ENCODE measurements around the gene COL6A3.

The COL6A3 gene

GRCh38 chr2:237390235-237390634, 23.7 kb downstream of the COL6A3 start:
- Histone ChIP-seq H3K9me3 (ENCODE audit: control insufficient read depth, low read length) (no peaks in the 10 kb centered on the region), H3K4me1 (ENCODE audit: control insufficient read depth, insufficient read depth, low read length, poor library complexity, severe bottlenecking) (no peaks in the 10 kb centered on the region), H3K36me3 (ENCODE audit: control insufficient read depth, insufficient read depth, low read length) (no peaks in the 10 kb centered on the region), H3K4me3 (ENCODE audit: insufficient read depth, low read depth, low read length, poor library complexity, severe bottlenecking) (no peak overlapping the region), H3K27ac (ENCODE audit: insufficient read depth, low read length, poor library complexity, severe bottlenecking) (no peak overlapping the region), H3K27me3 (replicated peaks; ENCODE audit: control insufficient read depth, insufficient read depth, low read length, poor library complexity, severe bottlenecking) (no peaks in the 10 kb centered on the region)
- DNase-seq: no peak

DNA sequence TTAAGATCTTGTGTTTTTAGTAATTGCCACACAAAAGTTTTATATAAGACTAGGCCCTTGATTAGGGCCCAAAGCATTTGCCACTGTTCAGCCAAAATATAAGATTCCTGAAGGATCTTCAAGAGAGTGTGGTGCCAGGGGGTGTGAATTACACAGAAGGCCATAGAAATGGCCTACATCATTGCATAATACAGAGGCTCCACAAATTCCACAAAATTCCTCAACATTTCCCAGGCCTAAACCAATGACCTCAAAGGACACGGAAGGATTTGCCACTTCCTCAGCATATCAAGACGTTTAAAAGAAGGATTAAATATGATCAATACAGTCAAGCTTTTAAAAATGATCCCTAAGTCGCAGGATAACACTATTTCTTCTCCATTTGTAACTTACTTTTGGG, 24.1 kb downstream of the COL6A3 start:
- Histone ChIP-seq H3K36me3 (ENCODE audit: control insufficient read depth, insufficient read depth, low read length) (no peaks in the 10 kb centered on the region), H3K27me3 (replicated peaks; ENCODE audit: control insufficient read depth, insufficient read depth, low read length, poor library complexity, severe bottlenecking) (no peaks in the 10 kb centered on the region), H3K9me3 (ENCODE audit: control insufficient read depth, low read length) (no peaks in the 10 kb centered on the region)

DNA sequence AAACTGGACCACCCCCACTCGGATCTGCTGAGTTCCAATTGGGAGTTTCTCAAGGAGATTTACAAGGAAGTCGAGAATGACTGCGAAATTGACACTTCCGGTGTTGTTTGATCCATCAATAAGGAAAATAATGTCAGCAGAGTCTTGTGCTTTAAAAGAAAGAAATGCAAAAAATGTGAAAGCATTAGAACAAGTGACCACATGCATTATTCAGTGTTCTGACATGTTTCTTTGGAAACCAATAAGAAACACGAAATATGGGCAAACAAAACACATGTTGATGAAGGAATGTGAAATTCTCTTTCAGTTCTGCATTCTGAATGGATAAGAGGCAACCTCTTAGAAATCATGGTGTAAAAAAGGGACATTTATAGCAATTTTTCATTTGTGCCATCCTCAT, 25.9 kb downstream of the COL6A3 start:
- Histone ChIP-seq H3K27ac (ENCODE audit: insufficient read depth, low read length, poor library complexity, severe bottlenecking) (no peak overlapping the region), H3K27me3 (replicated peaks; ENCODE audit: control insufficient read depth, insufficient read depth, low read length, poor library complexity, severe bottlenecking) (no peaks in the 10 kb centered on the region), H3K4me3 (ENCODE audit: insufficient read depth, low read depth, low read length, poor library complexity, severe bottlenecking) (no peak overlapping the region), H3K36me3 (ENCODE audit: control insufficient read depth, insufficient read depth, low read length) (no peaks in the 10 kb centered on the region), H3K4me1 (ENCODE audit: control insufficient read depth, insufficient read depth, low read length, poor library complexity, severe bottlenecking) (no peaks in the 10 kb centered on the region), H3K9me3 (ENCODE audit: control insufficient read depth, low read length) (no peaks in the 10 kb centered on the region)
- no peak for DNase-seq

More for the DNA sequence above, 24.1 kb downstream of the COL6A3 start:
- Histone ChIP-seq H3K27ac (ENCODE audit: insufficient read depth, low read length, poor library complexity, severe bottlenecking) (no peak overlapping the region), H3K4me1 (ENCODE audit: control insufficient read depth, insufficient read depth, low read length, poor library complexity, severe bottlenecking) (no peaks in the 10 kb centered on the region), H3K4me3 (ENCODE audit: insufficient read depth, low read depth, low read length, poor library complexity, severe bottlenecking) (no peak overlapping the region)
- no peak for DNase-seq

DNA sequence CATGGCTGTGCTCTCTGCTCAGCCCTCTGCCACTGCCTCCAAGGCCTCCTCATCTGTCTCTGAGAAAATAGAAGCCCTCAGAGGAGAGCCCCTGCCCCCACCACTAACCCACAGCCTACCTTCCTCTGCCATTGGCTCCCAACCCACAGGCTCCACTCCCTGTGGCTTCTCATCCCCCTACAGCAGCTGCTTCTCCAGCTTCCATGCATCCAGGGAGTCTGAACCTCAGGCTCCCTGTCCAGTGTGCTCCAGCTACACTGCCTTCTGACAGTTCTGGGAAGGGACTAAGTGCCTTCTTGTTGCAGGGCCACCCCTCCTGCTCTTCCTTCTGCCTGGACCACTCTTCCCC, 29.3 kb downstream of the COL6A3 start:
- H3K9me3 ChIP-seq (ENCODE audit: control insufficient read depth, low read length): no peaks in the 10 kb centered on the region
- no peak overlapping the region for H3K27ac ChIP-seq (ENCODE audit: insufficient read depth, low read length, poor library complexity, severe bottlenecking)
- no peak overlapping the region for H3K4me3 ChIP-seq (ENCODE audit: insufficient read depth, low read depth, low read length, poor library complexity, severe bottlenecking)
- DNase-seq: no peak
- no peaks in the 10 kb centered on the region for H3K36me3 ChIP-seq (ENCODE audit: control insufficient read depth, insufficient read depth, low read length)
- no peaks in the 10 kb centered on the region for H3K4me1 ChIP-seq (ENCODE audit: control insufficient read depth, insufficient read depth, low read length, poor library complexity, severe bottlenecking)
- H3K27me3 ChIP-seq (replicated peaks; ENCODE audit: control insufficient read depth, insufficient read depth, low read length, poor library complexity, severe bottlenecking): no peaks in the 10 kb centered on the region

DNA sequence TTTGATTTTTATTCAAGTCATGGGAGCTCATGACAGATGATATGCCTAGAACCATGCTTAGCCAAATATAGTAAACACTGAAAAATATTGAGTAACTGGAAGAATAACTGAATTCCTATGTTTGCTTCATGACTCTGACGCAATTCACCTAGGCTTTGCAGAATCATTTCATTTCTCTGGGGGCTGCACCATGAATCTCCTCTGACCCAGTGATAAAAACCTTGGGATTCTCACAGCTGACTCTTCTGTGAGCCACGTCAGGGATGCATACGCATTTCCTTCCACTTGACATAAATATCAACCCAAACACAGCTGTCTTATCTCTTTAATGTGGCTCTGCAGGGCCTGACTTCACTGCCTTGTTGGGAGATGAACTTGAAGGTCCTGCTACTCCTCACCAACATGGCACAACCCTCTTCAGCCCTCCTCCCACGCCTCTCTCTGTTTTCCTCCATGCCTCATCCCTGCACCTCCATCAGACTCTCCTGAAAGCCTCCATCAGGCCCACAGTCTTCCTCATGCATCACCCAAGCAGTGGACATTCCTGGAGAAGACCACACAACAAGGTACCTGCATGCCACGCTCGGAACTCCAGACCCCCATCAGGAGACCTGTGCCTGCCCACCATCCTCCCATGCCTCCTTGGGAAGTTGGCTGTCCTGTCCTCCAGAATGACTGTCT, 29.8 kb downstream of the COL6A3 start:
- no peaks in the 10 kb centered on the region for H3K4me1 ChIP-seq (ENCODE audit: control insufficient read depth, insufficient read depth, low read length, poor library complexity, severe bottlenecking)
- no peak overlapping the region for H3K4me3 ChIP-seq (ENCODE audit: insufficient read depth, low read depth, low read length, poor library complexity, severe bottlenecking)
- DNase-seq: no peak
- no peaks in the 10 kb centered on the region for H3K9me3 ChIP-seq (ENCODE audit: control insufficient read depth, low read length)
- H3K27me3 ChIP-seq (replicated peaks; ENCODE audit: control insufficient read depth, insufficient read depth, low read length, poor library complexity, severe bottlenecking): no peaks in the 10 kb centered on the region
- H3K27ac ChIP-seq (ENCODE audit: insufficient read depth, low read length, poor library complexity, severe bottlenecking): no peak overlapping the region
- no peaks in the 10 kb centered on the region for H3K36me3 ChIP-seq (ENCODE audit: control insufficient read depth, insufficient read depth, low read length)

GRCh38 chr2:237380768-237381167, 33.2 kb downstream of the COL6A3 start:
- Histone ChIP-seq H3K36me3 (ENCODE audit: control insufficient read depth, insufficient read depth, low read length) (no peaks in the 10 kb centered on the region), H3K4me1 (ENCODE audit: control insufficient read depth, insufficient read depth, low read length, poor library complexity, severe bottlenecking) (no peaks in the 10 kb centered on the region), H3K27me3 (replicated peaks; ENCODE audit: control insufficient read depth, insufficient read depth, low read length, poor library complexity, severe bottlenecking) (no peaks in the 10 kb centered on the region), H3K27ac (ENCODE audit: insufficient read depth, low read length, poor library complexity, severe bottlenecking) (no peak overlapping the region), H3K9me3 (ENCODE audit: control insufficient read depth, low read length) (no peaks in the 10 kb centered on the region), H3K4me3 (ENCODE audit: insufficient read depth, low read depth, low read length, poor library complexity, severe bottlenecking) (no peak overlapping the region)
- no peak for DNase-seq

- Histone ChIP-seq H3K27me3 (replicated peaks; ENCODE audit: control insufficient read depth, insufficient read depth, low read length, poor library complexity, severe bottlenecking) (no peaks in the 10 kb centered on the region), H3K4me1 (ENCODE audit: control insufficient read depth, insufficient read depth, low read length, poor library complexity, severe bottlenecking) (no peaks in the 10 kb centered on the region), H3K27ac (ENCODE audit: insufficient read depth, low read length, poor library complexity, severe bottlenecking) (no peak overlapping the region), H3K36me3 (ENCODE audit: control insufficient read depth, insufficient read depth, low read length) (no peaks in the 10 kb centered on the region), H3K9me3 (ENCODE audit: control insufficient read depth, low read length) (no peaks in the 10 kb centered on the region), H3K4me3 (ENCODE audit: insufficient read depth, low read depth, low read length, poor library complexity, severe bottlenecking) (no peak overlapping the region)
- DNase-seq: no peak
Observed at GRCh38 chr2:237379636-237380035, 34.3 kb downstream of the COL6A3 start.

DNA sequence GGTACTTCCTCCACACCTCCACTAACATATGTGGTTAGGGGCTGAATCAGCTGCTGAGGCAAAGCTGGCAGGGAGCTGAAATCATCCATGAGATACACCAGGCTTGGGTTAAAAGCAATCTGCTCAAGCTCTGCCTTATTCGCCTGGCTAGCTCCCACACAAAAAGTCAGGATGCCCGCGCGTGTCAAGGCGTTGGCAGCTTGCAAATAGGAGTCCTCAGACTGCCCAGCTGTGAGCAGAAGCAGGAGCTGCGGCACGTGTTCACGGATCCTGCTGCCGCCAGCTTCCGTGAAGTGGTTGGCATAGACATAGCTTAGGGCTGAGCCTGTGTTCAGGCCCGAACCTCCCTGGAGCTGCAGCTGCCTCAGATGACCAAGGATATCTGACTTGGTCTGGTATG, 35.3 kb downstream of the COL6A3 start:
- Histone ChIP-seq H3K9me3 (ENCODE audit: control insufficient read depth, low read length) (no peaks in the 10 kb centered on the region), H3K4me1 (ENCODE audit: control insufficient read depth, insufficient read depth, low read length, poor library complexity, severe bottlenecking) (no peaks in the 10 kb centered on the region), H3K27me3 (replicated peaks; ENCODE audit: control insufficient read depth, insufficient read depth, low read length, poor library complexity, severe bottlenecking) (no peaks in the 10 kb centered on the region), H3K36me3 (ENCODE audit: control insufficient read depth, insufficient read depth, low read length) (no peaks in the 10 kb centered on the region), H3K27ac (ENCODE audit: insufficient read depth, low read length, poor library complexity, severe bottlenecking) (no peak overlapping the region), H3K4me3 (ENCODE audit: insufficient read depth, low read depth, low read length, poor library complexity, severe bottlenecking) (no peak overlapping the region)
- DNase-seq: no peak

- no peaks in the 10 kb centered on the region for H3K36me3 ChIP-seq (ENCODE audit: control insufficient read depth, insufficient read depth, low read length)
- DNase-seq: no peak
- no peaks in the 10 kb centered on the region for H3K4me1 ChIP-seq (ENCODE audit: control insufficient read depth, insufficient read depth, low read length, poor library complexity, severe bottlenecking)
- H3K9me3 ChIP-seq (ENCODE audit: control insufficient read depth, low read length): no peaks in the 10 kb centered on the region
- H3K27me3 ChIP-seq (replicated peaks; ENCODE audit: control insufficient read depth, insufficient read depth, low read length, poor library complexity, severe bottlenecking): no peaks in the 10 kb centered on the region
- no peak overlapping the region for H3K4me3 ChIP-seq (ENCODE audit: insufficient read depth, low read depth, low read length, poor library complexity, severe bottlenecking)
- H3K27ac ChIP-seq (ENCODE audit: insufficient read depth, low read length, poor library complexity, severe bottlenecking): no peak overlapping the region
Observed at GRCh38 chr2:237374284-237375060, 39.5 kb downstream of the COL6A3 start.

- no peak for DNase-seq
- Histone ChIP-seq H3K4me1 (ENCODE audit: control insufficient read depth, insufficient read depth, low read length, poor library complexity, severe bottlenecking) (no peaks in the 10 kb centered on the region), H3K36me3 (ENCODE audit: control insufficient read depth, insufficient read depth, low read length) (no peaks in the 10 kb centered on the region), H3K4me3 (ENCODE audit: insufficient read depth, low read depth, low read length, poor library complexity, severe bottlenecking) (no peak overlapping the region), H3K9me3 (ENCODE audit: control insufficient read depth, low read length) (no peaks in the 10 kb centered on the region), H3K27ac (ENCODE audit: insufficient read depth, low read length, poor library complexity, severe bottlenecking) (no peak overlapping the region), H3K27me3 (replicated peaks; ENCODE audit: control insufficient read depth, insufficient read depth, low read length, poor library complexity, severe bottlenecking) (no peaks in the 10 kb centered on the region)
Observed at GRCh38 chr2:237371856-237372255, 42.1 kb downstream of the COL6A3 start.
